NK-92 treated with Interleukin-12 subunit alpha and Interleukin-12 subunit beta, amount 100 ng/mL, for 24 hours (cell line): ENCODE measurements around the gene DOCK7.
"Not testable (repeated sequence)": the region's sequence is repeated elsewhere in the genome, so short reads cannot be mapped to it uniquely, and the experiment has no call there.

Source experiments
- DNase-seq: peaks from one replicate; lab custom pipeline; 2025; lab: John Stamatoyannopoulos, UW

DOCK7 gene

DNA sequence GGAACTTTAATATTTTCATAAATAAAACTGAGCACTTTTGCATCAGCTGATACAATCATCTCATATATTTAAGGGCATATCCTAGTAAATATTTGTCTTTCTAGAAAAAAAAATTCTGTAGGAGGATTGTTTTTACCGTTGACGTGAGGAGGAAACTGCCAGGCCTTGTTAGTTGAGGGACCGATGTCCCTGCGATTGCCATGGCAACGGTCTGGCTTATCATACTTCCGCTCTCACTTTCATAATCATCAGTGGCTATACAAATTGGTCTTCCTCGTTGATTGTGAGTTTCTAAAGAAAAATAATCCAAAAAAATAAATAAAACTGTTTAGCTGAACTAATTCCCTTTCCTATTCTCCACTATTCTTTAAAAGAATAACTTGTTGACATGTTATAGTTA, 160.2 kb downstream of the DOCK7 start:
- no peak for DNase-seq

- DNase-seq: not testable (repeated sequence)
These were observed 160.8 kb downstream of the DOCK7 start for GRCh38 chr1:62527346-62527745.

- no peak for DNase-seq
These were observed 164.3 kb downstream of the DOCK7 start for GRCh38 chr1:62523860-62524259.

GRCh38 chr1:62516600-62516999, 171.6 kb downstream of the DOCK7 start:
- no peak for DNase-seq

DNA sequence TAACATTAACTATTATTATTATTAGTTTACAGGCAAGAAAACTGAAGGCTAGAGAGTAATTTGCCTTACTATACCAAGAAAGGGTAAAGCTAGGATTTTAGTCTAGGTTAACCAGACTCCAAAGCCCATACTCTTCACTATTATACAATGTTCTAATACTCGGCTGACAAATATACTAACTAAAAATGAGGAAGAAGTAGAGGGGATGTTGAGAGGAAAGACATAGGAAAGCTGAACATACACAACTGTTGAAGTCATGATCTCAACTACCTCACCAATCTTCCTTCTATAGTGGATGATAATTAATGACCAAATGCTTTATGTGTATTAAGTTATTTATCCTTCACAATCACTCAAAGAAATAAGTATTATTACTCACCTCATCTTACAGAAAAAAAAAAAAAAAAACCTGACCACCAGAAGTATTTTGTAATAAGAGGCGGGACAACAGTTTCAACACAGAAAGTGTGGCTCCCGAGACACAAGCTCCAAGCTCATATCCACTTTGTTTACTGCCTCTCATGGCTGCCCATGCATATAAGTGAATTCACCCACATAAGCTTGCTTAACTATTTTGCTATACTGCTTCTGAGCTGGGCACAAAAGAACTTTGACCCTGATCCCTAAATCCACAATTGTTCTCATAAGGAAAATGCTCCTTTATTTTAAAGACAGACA, 173.3 kb downstream of the DOCK7 start:
- DNase-seq: no peak

GRCh38 chr1:62513013-62513412, 175.2 kb downstream of the DOCK7 start:
- DNase-seq: no peak

DNA sequence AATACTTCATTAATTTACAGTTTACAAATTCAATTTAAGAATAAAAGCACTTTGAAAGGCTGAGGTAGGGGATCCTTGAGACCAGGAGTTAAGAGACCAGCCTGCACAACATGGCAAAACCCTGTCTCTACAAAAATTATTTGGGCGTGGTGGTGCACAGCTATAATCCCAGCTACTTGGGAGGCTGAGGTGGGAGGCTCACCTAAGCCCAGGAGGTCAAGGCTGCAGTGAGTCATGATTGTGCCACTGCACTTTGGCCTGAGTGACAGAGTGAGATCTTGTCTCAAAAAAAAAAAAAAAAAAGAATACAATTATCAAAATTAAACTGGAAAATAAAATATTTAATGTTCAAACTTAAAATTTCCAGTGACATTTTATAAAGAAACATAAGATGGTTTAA, 179.2 kb downstream of the DOCK7 start:
- DNase-seq: no peak

- no peak for DNase-seq
These were observed 179.9 kb downstream of the DOCK7 start for GRCh38 chr1:62508187-62508758.

DNA sequence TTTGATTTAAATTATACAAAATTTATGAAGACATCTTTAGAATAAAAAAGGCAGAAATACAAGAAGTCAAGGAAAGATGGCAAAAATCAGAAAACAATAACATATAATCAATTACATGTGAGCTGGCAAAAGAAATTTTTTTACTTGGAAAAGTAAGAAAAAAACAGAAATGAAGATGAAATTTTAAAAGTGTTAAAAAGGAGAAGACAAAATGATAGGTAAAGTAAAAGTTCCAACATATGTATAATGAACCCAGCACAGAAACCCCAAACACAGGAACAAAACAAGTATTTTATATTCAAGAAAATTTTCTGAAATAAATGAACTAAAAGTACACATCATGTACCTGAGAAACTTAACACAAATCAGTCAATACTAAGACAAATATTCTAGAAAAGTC, 188.0 kb downstream of the DOCK7 start:
- DNase-seq: no peak

DNA sequence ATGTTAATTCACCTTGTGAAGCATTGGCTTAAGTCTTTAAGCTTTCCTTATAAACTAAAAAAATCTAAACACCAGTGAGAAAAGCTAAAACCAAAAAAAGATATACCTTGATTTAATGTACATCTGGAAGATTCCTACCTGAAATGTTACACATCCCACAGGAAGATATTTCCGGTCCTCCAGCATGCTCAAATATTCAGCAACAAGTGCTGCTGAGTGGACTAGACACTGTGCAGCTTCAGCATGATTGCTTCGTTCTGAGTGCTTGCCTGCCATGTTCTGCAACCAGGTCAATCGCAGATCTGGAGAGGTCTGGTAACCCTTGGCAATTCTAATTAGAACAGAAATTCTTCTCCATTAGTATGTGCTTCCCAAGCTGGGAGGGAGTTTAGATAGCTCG, 194.0 kb downstream of the DOCK7 start:
- no peak for DNase-seq

DNA sequence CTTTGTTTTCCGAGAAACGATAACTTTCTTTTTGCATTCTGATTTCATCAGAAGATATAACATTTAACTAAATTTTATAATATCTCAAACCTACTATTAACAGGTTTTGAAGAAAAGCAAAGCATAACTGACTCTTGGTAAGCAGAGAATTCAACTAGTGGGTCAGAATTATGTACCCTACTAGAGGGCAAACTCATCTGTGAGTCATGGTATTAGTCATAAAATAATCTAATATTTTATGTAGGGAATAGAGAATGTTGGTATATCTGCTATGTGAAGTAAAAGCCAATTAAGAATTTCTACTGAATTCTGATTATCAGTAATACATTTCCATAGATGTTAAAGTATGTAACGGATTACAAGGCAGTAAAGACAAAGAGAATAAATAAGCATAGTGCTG, 194.5 kb downstream of the DOCK7 start:
- DNase-seq: no peak

GRCh38 chr1:62492521-62492920, 195.7 kb downstream of the DOCK7 start:
- DNase-seq: no peak

DNA sequence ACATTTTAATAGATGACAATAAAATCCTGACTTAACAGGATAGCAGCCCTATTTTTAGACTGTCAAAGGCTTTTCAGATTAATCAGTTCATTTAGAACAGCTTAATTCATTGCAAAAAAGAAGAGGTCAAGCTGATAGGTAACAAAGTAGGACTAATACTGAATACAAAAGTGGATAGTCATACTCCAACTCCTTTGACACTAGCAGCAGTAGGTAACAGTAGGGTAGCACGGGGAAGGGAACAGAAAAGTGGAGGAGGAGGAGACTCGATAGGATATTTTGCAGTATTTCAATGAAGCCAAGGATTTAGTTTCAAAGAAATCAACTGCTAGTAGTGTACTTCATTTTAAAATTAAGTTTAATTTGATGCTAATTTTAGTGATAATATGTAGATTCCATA, 200.2 kb downstream of the DOCK7 start:
- no peak for DNase-seq

- DNase-seq: no peak
These were observed 203.2 kb downstream of the DOCK7 start for GRCh38 chr1:62484824-62485468.

- DNase-seq: no peak
These were observed 206.5 kb downstream of the DOCK7 start for GRCh38 chr1:62481681-62482080.

DNA sequence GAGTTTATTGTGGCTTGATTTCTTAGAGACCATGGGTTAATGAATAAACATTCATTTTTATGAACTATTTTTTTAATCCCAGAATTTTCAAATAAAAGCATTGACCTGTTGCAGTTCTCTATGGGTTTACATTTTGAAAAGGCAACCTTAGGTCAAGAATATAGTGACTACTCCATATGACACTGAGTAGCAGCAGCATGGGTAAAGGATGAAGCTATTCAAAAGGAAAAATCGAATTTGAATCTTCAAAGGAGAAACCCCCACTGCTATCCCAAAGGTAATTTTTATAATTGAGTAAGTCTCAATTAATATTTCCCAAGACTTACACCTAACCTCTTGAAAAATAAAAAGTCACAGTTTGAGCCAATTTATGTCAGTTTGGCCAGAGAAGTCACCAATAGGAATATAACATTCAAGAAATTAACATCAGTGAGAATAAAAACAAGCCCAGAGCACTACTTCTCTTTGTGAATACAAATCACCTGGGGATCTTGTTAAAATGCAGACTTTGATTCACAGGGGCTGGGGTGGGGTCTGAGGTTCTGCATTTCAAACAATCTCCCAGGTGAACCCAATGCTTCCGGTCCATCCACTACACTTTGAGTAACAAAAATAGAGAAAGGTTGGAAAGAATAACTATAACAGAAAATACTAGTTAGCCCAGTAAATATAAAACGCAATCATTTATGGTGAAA, 211.5 kb downstream of the DOCK7 start:
- DNase-seq: no peak

- no peak for DNase-seq
These were observed 221.1 kb downstream of the DOCK7 start for GRCh38 chr1:62467092-62467491.

- DNase-seq: no peak
These were observed 225.8 kb downstream of the DOCK7 start for GRCh38 chr1:62462370-62462769.

GRCh38 chr1:62457955-62458354, 230.2 kb downstream of the DOCK7 start:
- no peak for DNase-seq

- DNase-seq: no peak
These were observed 235.2 kb downstream of the DOCK7 start for GRCh38 chr1:62452951-62453350.

DNA sequence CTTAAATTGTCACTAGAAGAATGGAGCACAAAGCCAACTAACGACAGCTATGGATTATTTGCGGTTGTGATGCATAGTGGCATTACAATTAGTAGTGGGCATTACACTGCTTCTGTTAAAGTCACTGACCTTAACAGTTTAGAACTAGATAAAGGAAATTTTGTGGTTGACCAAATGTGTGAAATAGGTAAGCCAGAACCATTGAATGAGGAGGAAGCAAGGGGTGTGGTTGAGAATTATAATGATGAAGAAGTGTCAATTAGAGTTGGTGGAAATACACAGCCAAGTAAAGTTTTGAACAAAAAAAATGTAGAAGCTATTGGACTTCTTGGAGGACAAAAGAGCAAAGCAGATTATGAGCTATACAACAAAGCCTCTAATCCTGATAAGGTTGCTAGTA, 237.9 kb downstream of the DOCK7 start:
- no peak for DNase-seq

GRCh38 chr1:62448221-62448933, 239.8 kb downstream of the DOCK7 start:
- no peak for DNase-seq
